Spleen (tissue), 11 donors: ENCODE measurements around the gene WDR3. TPM values are rescaled to one million over a fixed set of nuclear protein-coding genes. Genes with fewer than 3 reads are reported as not detected.

Source experiments
- DNase-seq: peaks from one replicate; pipeline ENCODE4 v3.0.0-alpha.2; 2020
- H3K27ac ChIP-seq, 8 donors: fragments of 200-600 bp; sonication (generic) in 7 of 8; 1 replicate in 4 of 8; 2 replicates in 4 of 8; pipeline versions ENCODE4 v1.5.0 to v1.8.0; 2016 to 2021; ENCODE audit warnings: inconsistent platforms in 4 of 8, mild to moderate bottlenecking in 4 of 8, moderate library complexity in 1 of 8
- H3K27me3 ChIP-seq, 7 donors: fragments of 200-600 bp; sonication (generic) in 6 of 7; replicated peaks in 1 of 7; 1 replicate in 4 of 7; 2 replicates in 3 of 7; pipeline versions ENCODE4 v1.5.0 to v1.8.0; 2016 to 2021; ENCODE audit warnings: inconsistent platforms in 3 of 7, mild to moderate bottlenecking in 1 of 7
- H3K36me3 ChIP-seq, 6 donors: fragments of 200-600 bp; sonication (generic) in 5 of 6; 1 replicate in 4 of 6; 2 replicates in 2 of 6; pipeline versions ENCODE4 v1.5.0 to v1.8.0; 2016 to 2021; ENCODE audit warnings: inconsistent platforms in 2 of 6
- H3K4me1 ChIP-seq, 6 donors: fragments of 200-600 bp; sonication (generic) in 5 of 6; 1 replicate in 3 of 6; 2 replicates in 3 of 6; pipeline versions ENCODE4 v1.5.0 to v1.8.0; 2016 to 2021; ENCODE audit warnings: inconsistent platforms in 3 of 6
- H3K4me3 ChIP-seq, 8 donors: fragments of 200-600 bp; sonication (generic) in 7 of 8; 1 replicate in 4 of 8; 2 replicates in 4 of 8; pipeline versions ENCODE4 v1.5.0 to v1.8.0; 2016 to 2021; ENCODE audit warnings: inconsistent platforms in 4 of 8, mild to moderate bottlenecking in 4 of 8, moderate library complexity in 2 of 8
- H3K9me3 ChIP-seq, 8 donors: fragments of 200-600 bp; sonication (generic) in 7 of 8; 1 replicate in 4 of 8; 2 replicates in 4 of 8; pipeline versions ENCODE4 v1.5.0 to v1.8.0; 2016 to 2021; ENCODE audit warnings: inconsistent platforms in 4 of 8
- POLR2A ChIP-seq, 3 donors: fragments of 450-650 bp; IDR thresholded peaks; one replicate each; pipeline ENCODE4 v1.5.1; 2017; ENCODE audit warnings: antibody characterized with exemption in 3 of 3, mild to moderate bottlenecking in 1 of 3
- POLR2AphosphoS5 ChIP-seq, 3 donors: sonication (generic); formaldehyde crosslinking; IDR thresholded peaks; one replicate each; pipeline ENCODE4 v1.5.1; 2017; ENCODE audit warnings: antibody characterized with exemption in 3 of 3
- WGBS, 5 donors: extraction: QIAGEN DNeasy Blood & Tissue Kit in 3 of 5; methylation state at CpG; one replicate each; pipeline versions ENCODE4 v1.1.5 to v1.1.7; 2013 to 2018; 5-methylcytosine and 5-hydroxymethylcytosine counted together
- intact Hi-C: fragments of 100-400 bp; cut with DNase I; formaldehyde crosslinking; loops from one replicate; pipeline ENCODE4 v1.15.0; 2023; ENCODE audit warnings: low total_unique reads
- polyA plus RNA-seq, 3 donors: library from polyadenylated mRNA; stranded (reverse); fragments of 200-250 nt; gene quantifications; one replicate each; pipeline ENCODE4 v1.2.1, GENCODE V29; 2013
- total RNA-seq, 7 donors: library from RNA; depleted of rRNA in 3 of 7; stranded (reverse); fragments of >200 nt in 3 of 7; fragmentation: NEBNext Ultra II Directional in 4 of 7; extraction: Animal tissue kit (Norgen Biotek cat#: 25700) in 4 of 7; gene quantifications; one replicate each; pipeline versions ENCODE4 v1.1.0 to v1.2.1, GENCODE V29; 2016 to 2021
- TF ChIP-seq, protein P1 (sequence below), 11 experiments: fragments of 200-600 bp in 7 of 11; fragments of 450-650 bp in 4 of 11; sonication (generic) in 4 of 11; IDR thresholded peaks in 8 of 11; conservative IDR thresholded peaks in 3 of 11; 1 replicate in 7 of 11; 2 replicates in 4 of 11; pipeline versions ENCODE4 v1.4.0 to v1.8.0; 2016 to 2021; ENCODE audit warnings: antibody characterized with exemption in 11 of 11, inconsistent platforms in 4 of 11, mild to moderate bottlenecking in 1 of 11
- donor health status: healthy with polysubstance abuse.
- donor health status: DM: no; HTN: no; CAD: no; lungs with moderate emphysema.
- donor health status: DM: no; HTN: no; CAD: no.
- donor health status: Bipolar disorder and iron deficiency.
- donor health status: healthy.
- donor health status: DM: no; HTN: no; CAD: no.
- donor health status: DM: yes; HTN: yes; CAD: no.

The WDR3 gene
- total and polyA plus RNA-seq, 10 donors: 2.6 to 25.2 (median 11.2) TPM

DNA sequence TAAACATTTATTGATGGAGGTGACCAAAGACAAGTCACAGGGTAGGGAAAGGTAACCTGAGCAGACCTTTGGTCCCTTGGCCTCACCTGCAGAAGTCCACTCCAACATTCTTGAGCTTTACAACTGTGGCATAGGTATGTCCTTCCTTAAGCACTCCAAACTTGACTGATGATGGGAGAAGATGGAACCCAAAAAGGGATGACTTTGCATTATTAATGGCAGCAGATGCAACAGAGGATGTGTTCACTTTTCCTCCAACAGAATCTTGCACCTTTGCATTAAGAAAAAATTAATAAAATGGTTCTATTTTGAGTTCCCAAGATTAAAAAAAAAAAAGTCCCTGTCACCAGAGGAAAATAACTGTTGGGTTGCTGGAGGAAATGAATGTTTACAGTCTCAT, 42.2 kb downstream of the WDR3 start:
- TF ChIP-seq, protein P1, sequence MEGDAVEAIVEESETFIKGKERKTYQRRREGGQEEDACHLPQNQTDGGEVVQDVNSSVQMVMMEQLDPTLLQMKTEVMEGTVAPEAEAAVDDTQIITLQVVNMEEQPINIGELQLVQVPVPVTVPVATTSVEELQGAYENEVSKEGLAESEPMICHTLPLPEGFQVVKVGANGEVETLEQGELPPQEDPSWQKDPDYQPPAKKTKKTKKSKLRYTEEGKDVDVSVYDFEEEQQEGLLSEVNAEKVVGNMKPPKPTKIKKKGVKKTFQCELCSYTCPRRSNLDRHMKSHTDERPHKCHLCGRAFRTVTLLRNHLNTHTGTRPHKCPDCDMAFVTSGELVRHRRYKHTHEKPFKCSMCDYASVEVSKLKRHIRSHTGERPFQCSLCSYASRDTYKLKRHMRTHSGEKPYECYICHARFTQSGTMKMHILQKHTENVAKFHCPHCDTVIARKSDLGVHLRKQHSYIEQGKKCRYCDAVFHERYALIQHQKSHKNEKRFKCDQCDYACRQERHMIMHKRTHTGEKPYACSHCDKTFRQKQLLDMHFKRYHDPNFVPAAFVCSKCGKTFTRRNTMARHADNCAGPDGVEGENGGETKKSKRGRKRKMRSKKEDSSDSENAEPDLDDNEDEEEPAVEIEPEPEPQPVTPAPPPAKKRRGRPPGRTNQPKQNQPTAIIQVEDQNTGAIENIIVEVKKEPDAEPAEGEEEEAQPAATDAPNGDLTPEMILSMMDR (IDR thresholded peaks at IDR 0.05 in 8 of 11, conservative IDR thresholded peaks at IDR 0.05 in 3 of 11): no peak
- no peak for TF ChIP-seq POLR2AphosphoS5 (IDR thresholded peaks at IDR 0.05)
- TF ChIP-seq POLR2A (IDR thresholded peaks at IDR 0.05): no peak
- Histone ChIP-seq H3K9me3 (no peaks in the 10 kb centered on the region), H3K27ac (no peak overlapping the region), H3K4me1 (no peaks in the 10 kb centered on the region), H3K27me3 (peaks cover 0 to 4% (median 0%) of the 10 kb centered on the region in 7 donors), H3K36me3 (no peaks in the 10 kb centered on the region), H3K4me3 (no peak overlapping the region)
- intact Hi-C loops: no loop called here
- no peak for DNase-seq

DNA sequence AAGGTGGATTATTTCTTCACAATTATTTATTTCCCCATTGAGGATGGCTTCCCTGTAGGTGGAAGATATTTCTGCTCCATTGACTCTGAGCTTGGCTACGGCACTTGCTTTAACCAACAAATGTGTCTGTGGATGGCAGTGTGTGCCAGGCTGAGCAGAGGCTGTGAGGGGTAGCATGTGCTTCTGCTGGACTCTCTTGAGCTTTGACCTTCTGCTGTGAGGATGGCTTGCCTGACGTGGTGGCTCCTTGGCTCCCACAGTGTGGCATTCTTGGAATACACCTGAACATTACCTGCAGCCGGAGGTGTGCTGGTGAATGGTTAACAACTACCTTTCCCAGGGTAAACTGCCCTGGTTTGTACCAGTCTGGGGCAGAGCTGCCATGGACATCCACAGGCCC, 46.8 kb downstream of the WDR3 start:
- TF ChIP-seq POLR2AphosphoS5 (IDR thresholded peaks at IDR 0.05): no peak
- TF ChIP-seq, protein P1 (IDR thresholded peaks at IDR 0.05 in 8 of 11, conservative IDR thresholded peaks at IDR 0.05 in 3 of 11): no peak
- no peak for TF ChIP-seq POLR2A (IDR thresholded peaks at IDR 0.05)
- H3K27ac ChIP-seq: no peak overlapping the region
- H3K36me3 ChIP-seq: no peaks in the 10 kb centered on the region
- 80 to 90% (median 83%) methylated on average over 3 of the region's 3 CpGs for WGBS, 5 donors
- DNase-seq: no peak
- peaks cover 0 to 16% (median 0%) of the 10 kb centered on the region in 7 donors for H3K27me3 ChIP-seq
- H3K4me1 ChIP-seq: no peaks in the 10 kb centered on the region
- H3K9me3 ChIP-seq: no peaks in the 10 kb centered on the region
- no peak overlapping the region for H3K4me3 ChIP-seq
- intact Hi-C loops: no loop called here

DNA sequence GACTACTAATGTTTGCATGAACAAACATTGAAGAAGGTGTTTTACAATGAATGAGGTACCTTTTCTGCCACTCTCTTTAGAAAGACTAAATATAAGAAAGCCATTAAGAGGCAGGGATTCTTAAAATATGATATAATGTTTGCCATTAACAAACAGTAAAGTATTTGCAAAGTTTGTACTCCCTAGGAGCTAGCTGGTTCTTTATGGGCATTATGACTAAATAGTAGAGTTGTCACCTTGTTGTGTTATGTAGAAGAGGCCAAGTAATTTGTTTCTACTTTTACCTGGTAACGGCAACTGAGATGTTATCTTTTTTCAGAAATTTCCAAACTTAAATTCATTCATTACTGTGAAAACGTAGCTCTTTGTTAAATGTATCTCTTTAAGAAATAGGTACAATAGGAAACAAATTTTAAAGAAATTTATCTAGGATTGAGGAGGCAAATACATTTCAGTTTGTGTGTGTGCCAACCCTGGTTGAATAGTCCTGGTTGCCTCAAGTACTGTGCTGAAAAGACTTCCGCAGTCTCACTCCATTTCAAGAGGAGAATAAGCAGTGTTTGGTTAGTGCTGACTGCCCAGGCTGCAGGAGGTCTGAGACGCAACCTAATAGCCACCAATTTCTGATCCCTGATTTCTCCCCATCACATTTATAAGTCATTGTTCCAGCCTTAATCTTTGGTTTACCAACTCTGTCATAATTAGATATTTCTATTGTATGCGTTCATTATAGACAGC, 52.1 kb downstream of the WDR3 start:
- DNase-seq: no peak
- Histone ChIP-seq H3K4me3 (no peak overlapping the region), H3K27me3 (peaks cover 0 to 18% (median 0%) of the 10 kb centered on the region in 7 donors), H3K9me3 (no peaks in the 10 kb centered on the region), H3K4me1 (no peaks in the 10 kb centered on the region), H3K36me3 (no peaks in the 10 kb centered on the region), H3K27ac (no peak overlapping the region)
- 76 to 92% (median 90%) methylated on average over 5 of the region's 5 CpGs for WGBS, 5 donors
- TF ChIP-seq, protein P1 (IDR thresholded peaks at IDR 0.05 in 8 of 11, conservative IDR thresholded peaks at IDR 0.05 in 3 of 11): no peak
- no peak for TF ChIP-seq POLR2AphosphoS5 (IDR thresholded peaks at IDR 0.05)
- no peak for TF ChIP-seq POLR2A (IDR thresholded peaks at IDR 0.05)
- intact Hi-C loops: no loop called here

DNA sequence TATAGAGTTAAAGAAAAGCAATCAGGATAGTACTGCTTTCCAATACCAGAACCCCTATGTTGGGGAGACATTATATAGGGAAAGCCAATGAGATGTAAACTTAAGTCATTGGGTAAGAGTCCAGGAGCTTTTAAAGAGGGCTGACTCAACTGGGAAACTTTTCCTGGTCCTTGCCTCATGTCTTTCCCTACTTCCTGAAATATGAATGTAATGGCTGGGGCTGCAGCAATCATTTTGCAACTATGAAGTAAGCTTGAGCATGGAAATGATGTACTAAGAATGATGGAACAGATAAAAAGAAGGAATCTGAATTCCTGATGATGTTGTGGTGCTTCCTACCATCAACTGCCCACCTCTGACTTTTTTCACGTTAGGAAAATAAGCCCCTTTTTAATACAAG, 55.7 kb downstream of the WDR3 start:
- no peak overlapping the region for H3K4me3 ChIP-seq
- no peaks in the 10 kb centered on the region for H3K4me1 ChIP-seq
- DNase-seq: no peak
- H3K9me3 ChIP-seq: no peaks in the 10 kb centered on the region
- H3K27me3 ChIP-seq: peaks cover 0 to 7% (median 0%) of the 10 kb centered on the region in 7 donors
- 71 to 97% (median 81%) methylated on average over 1 of the region's 1 CpG for WGBS, 5 donors
- TF ChIP-seq POLR2A (IDR thresholded peaks at IDR 0.05) (no peak), POLR2AphosphoS5 (IDR thresholded peaks at IDR 0.05) (no peak)
- TF ChIP-seq, protein P1 (IDR thresholded peaks at IDR 0.05 in 8 of 11, conservative IDR thresholded peaks at IDR 0.05 in 3 of 11): no peak
- H3K27ac ChIP-seq: no peak overlapping the region
- intact Hi-C loops: no loop called here
- no peaks in the 10 kb centered on the region for H3K36me3 ChIP-seq
